Measurements from ENCODE around the gene IL3.
A peak's percentile ranks its signal among the peaks of the same experiment; 100 is the strongest.

IL3 gene

GRCh38 chr5:132026516-132027008 is 33.9 kb upstream of the IL3 start:
- DNase-seq (ENCODE audit: low read depth), result no peak

- DNase-seq (ENCODE audit: low read depth), result no peak
Measured at GRCh38 chr5:132027027-132027426, 33.4 kb upstream of the IL3 start.

GRCh38 chr5:132029609-132030330 is 30.7 kb upstream of the IL3 start:
- no peak for DNase-seq (ENCODE audit: low read depth)

- DNase-seq (ENCODE audit: low read depth), result no peak
Measured at GRCh38 chr5:132030610-132031009, 29.8 kb upstream of the IL3 start.

- no peak for DNase-seq (ENCODE audit: low read depth)
Measured at GRCh38 chr5:132032196-132032595, 28.3 kb upstream of the IL3 start.

- no peak for DNase-seq (ENCODE audit: low read depth)
Measured at GRCh38 chr5:132033122-132033521, 27.3 kb upstream of the IL3 start.

- no peak for DNase-seq (ENCODE audit: low read depth)
Measured at GRCh38 chr5:132037353-132037752, 23.1 kb upstream of the IL3 start.

- no peak for DNase-seq (ENCODE audit: low read depth)
Measured at GRCh38 chr5:132044207-132044606, 16.2 kb upstream of the IL3 start.

GRCh38 chr5:132046880-132047299 is 13.6 kb upstream of the IL3 start:
- DNase-seq (ENCODE audit: low read depth), result no peak

- DNase-seq (ENCODE audit: low read depth), result no peak
Measured at GRCh38 chr5:132049093-132049492, 11.4 kb upstream of the IL3 start.

GRCh38 chr5:132049559-132049958 is 10.9 kb upstream of the IL3 start:
- DNase-seq (ENCODE audit: low read depth), result no peak

GRCh38 chr5:132050136-132050535 is 10.3 kb upstream of the IL3 start:
- no peak for DNase-seq (ENCODE audit: low read depth)

- no peak for DNase-seq (ENCODE audit: low read depth)
Measured at GRCh38 chr5:132050661-132051552, 9.5 kb upstream of the IL3 start.

GRCh38 chr5:132052520-132052919 is 7.9 kb upstream of the IL3 start:
- no peak for DNase-seq (ENCODE audit: low read depth)

- DNase-seq (ENCODE audit: low read depth), result no peak
Measured at GRCh38 chr5:132053483-132053882, 7.0 kb upstream of the IL3 start.

GRCh38 chr5:132054031-132054696 is 6.3 kb upstream of the IL3 start:
- DNase-seq (ENCODE audit: low read depth), result no peak

GRCh38 chr5:132054697-132055440 is 5.6 kb upstream of the IL3 start:
- DNase-seq (ENCODE audit: low read depth), result no peak

- no peak for DNase-seq (ENCODE audit: low read depth)
Measured at GRCh38 chr5:132055441-132055807, 5.0 kb upstream of the IL3 start.

GRCh38 chr5:132055808-132056609 is 4.4 kb upstream of the IL3 start:
- DNase-seq (ENCODE audit: low read depth), result peak; percentile 32

- DNase-seq (ENCODE audit: low read depth), result no peak
Measured at GRCh38 chr5:132056610-132057497, 3.6 kb upstream of the IL3 start.

Measured in activated T-cell treated with anti-CD3 and anti-CD28 coated beads for 1 hour (primary cell).